ENCODE data around the gene TANGO6. TPM values are rescaled to one million over a fixed set of nuclear protein-coding genes. Genes with fewer than 3 reads are reported as not detected.

TANGO6 gene
- total RNA-seq, 6 donors from 2014 or later = 11.7 to 30.4 (median 15.5) TPM

- no peaks in the 10 kb centered on the region for H3K27me3 ChIP-seq
- peaks cover 0 to 5% (median 0%) of the 10 kb centered on the region in 4 donors for H3K4me1 ChIP-seq
- ATAC-seq (ENCODE audit: low FRiP score in 2 of 2) (no peak), DNase-seq (no peak)
- TF ChIP-seq EP300 (IDR thresholded peaks at IDR 0.05) (no peak), POLR2A (IDR thresholded peaks at IDR 0.05) (no peak), POLR2AphosphoS5 (IDR thresholded peaks at IDR 0.05) (no peak), CTCF (IDR thresholded peaks at IDR 0.05) (no peak)
- H3K27ac ChIP-seq = no peak overlapping the region
- H3K9me3 ChIP-seq = no peaks in the 10 kb centered on the region
- H3K36me3 ChIP-seq = no peaks in the 10 kb centered on the region
- no peak overlapping the region for H3K4me3 ChIP-seq
Observed at GRCh38 chr16:69014811-69015210, 171.5 kb downstream of the TANGO6 start.

DNA sequence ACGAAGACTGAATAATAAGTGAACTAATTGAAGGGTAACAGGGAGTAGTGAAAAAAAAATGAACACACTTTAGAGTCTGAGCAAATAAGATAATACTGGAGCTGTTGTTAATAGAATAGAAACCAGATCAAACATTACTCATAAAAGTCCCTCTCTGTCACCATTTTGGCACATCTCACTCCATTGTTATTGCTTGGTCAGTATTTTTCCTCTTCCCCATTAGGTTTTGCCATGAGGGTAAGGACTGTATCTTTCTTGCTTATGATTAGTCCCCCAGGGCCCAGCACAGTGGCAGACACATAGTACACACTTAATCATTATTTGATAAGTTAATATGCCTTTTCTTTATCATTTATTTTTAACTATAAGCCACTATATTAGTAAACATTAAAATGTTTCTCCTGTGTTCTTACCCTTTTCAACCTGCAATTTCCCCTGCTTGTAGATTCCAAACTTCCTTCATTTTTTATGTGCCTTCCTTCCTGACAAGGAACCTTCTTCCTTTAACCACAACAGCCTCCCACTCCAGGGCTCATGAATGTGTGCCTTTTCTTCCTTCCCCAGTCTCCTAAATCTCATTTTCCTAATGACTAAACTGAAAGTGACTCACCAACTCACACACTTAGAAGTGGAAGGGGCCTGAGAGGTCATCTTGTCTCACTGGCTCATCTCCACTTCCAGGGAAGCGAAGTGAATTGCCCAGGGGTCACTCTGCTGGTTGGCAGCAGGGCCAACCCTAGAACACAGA is 173.9 kb downstream of the TANGO6 start:
- ATAC-seq (ENCODE audit: low FRiP score in 2 of 2) = no peak
- H3K27ac ChIP-seq = peak overlapping the region in 1 of 4 donors; percentile 28
- no peak overlapping the region for H3K4me3 ChIP-seq
- H3K9me3 ChIP-seq = no peaks in the 10 kb centered on the region
- no peak for DNase-seq
- H3K4me1 ChIP-seq = peaks cover 0 to 5% (median 0%) of the 10 kb centered on the region in 4 donors
- 60 to 71% methylated on average over 2 of the region's 2 CpGs for WGBS, 2 donors
- no peak for TF ChIP-seq POLR2A (IDR thresholded peaks at IDR 0.05)
- TF ChIP-seq EP300 (IDR thresholded peaks at IDR 0.05) = no peak
- no peak for TF ChIP-seq CTCF (IDR thresholded peaks at IDR 0.05)
- TF ChIP-seq POLR2AphosphoS5 (IDR thresholded peaks at IDR 0.05) = no peak
- H3K36me3 ChIP-seq = no peaks in the 10 kb centered on the region
- no peaks in the 10 kb centered on the region for H3K27me3 ChIP-seq

DNA sequence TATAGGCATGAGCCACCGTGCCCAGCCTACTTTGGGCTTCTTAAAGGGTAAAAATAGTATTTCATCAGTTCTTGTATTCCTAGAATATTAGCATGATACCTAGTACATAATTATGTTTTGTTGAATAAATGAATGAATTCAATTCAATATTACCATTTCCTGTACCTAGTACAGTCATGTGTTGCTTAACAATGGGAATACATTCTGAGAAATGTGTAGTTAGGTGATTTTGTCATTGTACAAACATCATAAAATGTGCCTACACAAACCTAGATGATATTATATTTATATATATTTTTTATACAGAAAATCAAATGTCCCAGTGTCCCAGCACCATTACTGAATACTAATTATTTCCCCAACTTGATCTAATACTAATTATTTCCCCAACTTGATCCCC is 176.5 kb downstream of the TANGO6 start:
- no peak for TF ChIP-seq POLR2A (IDR thresholded peaks at IDR 0.05)
- no peak for TF ChIP-seq POLR2AphosphoS5 (IDR thresholded peaks at IDR 0.05)
- no peak for TF ChIP-seq CTCF (IDR thresholded peaks at IDR 0.05)
- no peak for TF ChIP-seq EP300 (IDR thresholded peaks at IDR 0.05)
- Histone ChIP-seq H3K36me3 (peaks cover 0 to 20% (median 6%) of the 10 kb centered on the region in 4 donors), H3K27me3 (no peaks in the 10 kb centered on the region), H3K27ac (no peak overlapping the region), H3K9me3 (no peaks in the 10 kb centered on the region), H3K4me1 (peaks cover 0 to 5% (median 0%) of the 10 kb centered on the region in 4 donors), H3K4me3 (no peak overlapping the region)
- 97 to 100% methylated on average over 1 of the region's 1 CpG for WGBS, 2 donors
- DNase-seq (no peak), ATAC-seq (ENCODE audit: low FRiP score in 2 of 2) (no peak)

DNA sequence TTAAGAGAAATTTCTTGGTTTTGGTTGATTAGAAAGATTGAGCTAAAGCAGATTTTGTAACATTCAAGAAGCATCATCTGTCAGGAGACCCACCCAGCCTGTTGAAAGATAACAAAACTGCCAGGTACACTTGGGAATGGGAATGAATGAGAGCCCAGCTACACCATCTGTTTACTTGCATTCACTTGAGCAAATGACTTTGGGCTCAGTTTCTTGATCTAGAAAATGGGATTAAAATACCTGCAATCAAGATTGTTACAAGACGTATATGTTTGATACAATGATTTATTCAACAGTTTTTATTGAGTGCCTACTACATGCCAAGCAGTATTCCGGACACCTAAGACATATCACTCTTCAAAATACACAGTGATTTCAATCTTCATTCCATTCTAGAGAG is 185.8 kb downstream of the TANGO6 start:
- Histone ChIP-seq H3K36me3 (peaks cover 0 to 9% (median 1%) of the 10 kb centered on the region in 4 donors), H3K27me3 (no peaks in the 10 kb centered on the region), H3K4me1 (no peaks in the 10 kb centered on the region), H3K9me3 (no peaks in the 10 kb centered on the region), H3K4me3 (no peak overlapping the region), H3K27ac (no peak overlapping the region)
- DNase-seq = no peak
- TF ChIP-seq POLR2A (IDR thresholded peaks at IDR 0.05) (no peak), CTCF (IDR thresholded peaks at IDR 0.05) (no peak), EP300 (IDR thresholded peaks at IDR 0.05) (no peak), POLR2AphosphoS5 (IDR thresholded peaks at IDR 0.05) (no peak)
- no peak for ATAC-seq (ENCODE audit: low FRiP score in 2 of 2)
- WGBS, 2 donors = 92 to 100% methylated on average over 2 of the region's 2 CpGs

DNA sequence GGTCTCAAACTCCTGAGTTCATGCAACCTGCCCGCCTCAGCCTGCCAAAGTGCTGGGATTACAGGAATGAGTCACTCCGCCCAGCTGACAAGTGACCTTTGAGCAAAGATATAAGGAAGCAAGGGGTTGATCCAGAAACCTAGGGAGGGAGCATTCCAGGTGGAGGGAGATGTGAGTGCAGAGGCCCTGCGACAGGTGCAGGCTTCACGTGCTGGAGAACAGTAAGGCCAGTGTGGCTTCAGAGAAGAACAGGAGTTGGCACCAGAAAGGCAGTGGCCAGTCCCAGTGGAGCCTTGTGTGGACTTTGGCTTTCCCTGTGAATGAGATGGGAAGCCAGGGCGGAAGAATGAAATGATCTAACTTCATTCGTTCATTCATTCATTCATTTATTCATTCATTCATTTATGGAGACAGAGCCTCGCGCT is 188.6 kb downstream of the TANGO6 start:
- H3K27me3 ChIP-seq = no peaks in the 10 kb centered on the region
- TF ChIP-seq CTCF (IDR thresholded peaks at IDR 0.05) = no peak
- TF ChIP-seq EP300 (IDR thresholded peaks at IDR 0.05) = no peak
- no peak for TF ChIP-seq POLR2A (IDR thresholded peaks at IDR 0.05)
- TF ChIP-seq POLR2AphosphoS5 (IDR thresholded peaks at IDR 0.05) = no peak
- no peak for ATAC-seq (ENCODE audit: low FRiP score in 2 of 2)
- peaks cover 0 to 2% (median 0%) of the 10 kb centered on the region in 4 donors for H3K4me1 ChIP-seq
- H3K4me3 ChIP-seq = no peak overlapping the region
- no peak overlapping the region for H3K27ac ChIP-seq
- H3K36me3 ChIP-seq = no peaks in the 10 kb centered on the region
- no peaks in the 10 kb centered on the region for H3K9me3 ChIP-seq
- 93 to 94% methylated on average over 8 of the region's 8 CpGs for WGBS, 2 donors
- DNase-seq = no peak

All from upper lobe of left lung (tissue), 6 donors.